Measurements from ENCODE around the gene MADCAM1. TPM values are rescaled to one million over a fixed set of nuclear protein-coding genes. Genes with fewer than 3 reads are reported as not detected.

The MADCAM1 gene
- total RNA-seq, 4 donors from 2014 or later = 0.21 TPM; not detected in 3

- H3K27ac ChIP-seq = no peak overlapping the region
- 95 to 96% methylated on average over 30 of the region's 30 CpGs for WGBS, 2 donors
- H3K4me1 ChIP-seq = peaks cover 0 to 24% (median 7%) of the 10 kb centered on the region in 4 donors
- no peaks in the 10 kb centered on the region for H3K36me3 ChIP-seq
- DNase-seq (ENCODE audit: low spot score in 2 of 2) = no peak
- H3K9me3 ChIP-seq = no peaks in the 10 kb centered on the region
- peaks cover 2 to 33% of the 10 kb centered on the region in 2 donors for H3K27me3 ChIP-seq
- no peak overlapping the region for H3K4me3 ChIP-seq
- TF ChIP-seq EP300 (IDR thresholded peaks at IDR 0.05) = no peak
- no peak for TF ChIP-seq POLR2A (IDR thresholded peaks at IDR 0.05)
- no peak for TF ChIP-seq CTCF (IDR thresholded peaks at IDR 0.05)
Observed at GRCh38 chr19:457636-458035, 38.6 kb upstream of the MADCAM1 start.

- TF ChIP-seq POLR2A (IDR thresholded peaks at IDR 0.05) (no peak), CTCF (IDR thresholded peaks at IDR 0.05) (no peak), EP300 (IDR thresholded peaks at IDR 0.05) (no peak)
- H3K4me3 ChIP-seq = no peak overlapping the region
- 94 to 95% methylated on average over 89 of the region's 89 CpGs for WGBS, 2 donors
Observed at GRCh38 chr19:458091-459042, 37.9 kb upstream of the MADCAM1 start.

GRCh38 chr19:459724-460511, 36.4 kb upstream of the MADCAM1 start:
- Histone ChIP-seq H3K27me3 (peaks cover 2 to 41% of the 10 kb centered on the region in 2 donors), H3K4me1 (peaks cover 0 to 24% (median 7%) of the 10 kb centered on the region in 4 donors), H3K36me3 (no peaks in the 10 kb centered on the region), H3K27ac (peak overlapping the region; percentile 50 to 86 (median 64)), H3K4me3 (peak overlapping the region; percentile 50 to 74 (median 56)), H3K9me3 (no peaks in the 10 kb centered on the region)
- TF ChIP-seq EP300 (IDR thresholded peaks at IDR 0.05) = peak in 1 of 2 donors; percentile 49
- peak in 1 of 2 donors; percentile 42 for TF ChIP-seq POLR2A (IDR thresholded peaks at IDR 0.05)
- no peak for TF ChIP-seq CTCF (IDR thresholded peaks at IDR 0.05)
- 3 to 5% methylated on average over 25 to 44 of the region's 66 CpGs for WGBS, 2 donors
- peak; percentile 31 to 43 for DNase-seq (ENCODE audit: low spot score in 2 of 2)

More at GRCh38 chr19:458091-459042, 37.9 kb upstream of the MADCAM1 start:
- Histone ChIP-seq H3K27ac (no peak overlapping the region), H3K9me3 (no peaks in the 10 kb centered on the region), H3K36me3 (no peaks in the 10 kb centered on the region), H3K27me3 (peaks cover 2 to 36% of the 10 kb centered on the region in 2 donors), H3K4me1 (peaks cover 0 to 24% (median 7%) of the 10 kb centered on the region in 4 donors)
- no peak for DNase-seq (ENCODE audit: low spot score in 2 of 2)

GRCh38 chr19:460877-461720, 35.2 kb upstream of the MADCAM1 start, which contains the start of gene SHC2:
Gene SHC2 (minus strand): TSS chr19:461033. CDS start chr19:460996, 37 bp downstream.
- H3K9me3 ChIP-seq = no peaks in the 10 kb centered on the region
- peak within 1 kb of the TSS; percentile 50 to 86 (median 64) for H3K27ac ChIP-seq
- peaks cover 2 to 41% of the 10 kb centered on the region in 2 donors for H3K27me3 ChIP-seq
- H3K36me3 ChIP-seq = no peaks in the 10 kb centered on the region
- H3K4me1 ChIP-seq = peaks cover 0 to 24% (median 7%) of the 10 kb centered on the region in 4 donors
- peak within 1 kb of the TSS; percentile 50 to 74 (median 56) for H3K4me3 ChIP-seq
- 0 to 2% methylated on average over 13 to 27 of the region's 85 CpGs for WGBS, 2 donors
- DNase-seq (ENCODE audit: low spot score in 2 of 2) = no peak
- TF ChIP-seq POLR2A (IDR thresholded peaks at IDR 0.05) = peak in 1 of 2 donors; percentile 54
- no peak for TF ChIP-seq EP300 (IDR thresholded peaks at IDR 0.05)

Measured in tibial nerve (tissue), 4 donors.